ENCODE measurements around the gene KCTD4.

DNA sequence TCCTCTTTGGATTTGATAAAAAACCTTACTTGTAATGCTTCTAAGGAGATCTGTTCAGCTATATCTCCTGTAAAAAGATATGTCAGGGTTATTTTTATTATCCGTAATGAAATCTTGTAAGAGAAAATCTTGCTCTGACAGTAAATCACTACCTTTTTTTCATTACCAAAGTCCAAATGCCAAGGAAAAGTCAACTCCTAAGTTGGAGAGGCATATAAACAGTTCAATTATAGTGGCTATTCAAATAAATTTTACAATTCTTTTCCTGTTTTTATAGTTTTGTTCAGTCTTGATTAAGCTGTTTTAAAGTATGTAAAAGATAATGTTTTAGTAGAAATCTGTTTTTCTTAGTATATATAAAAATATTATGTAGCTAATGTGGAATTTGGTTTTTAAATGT, 9.0 kb downstream of the KCTD4 start:
- no peak for TF ChIP-seq SUZ12 (IDR thresholded peaks at IDR 0.05; ENCODE audit: extremely low read depth, insufficient read depth, insufficient read length)
- TF ChIP-seq YY1 (IDR thresholded peaks at IDR 0.05; ENCODE audit: insufficient read depth, insufficient read length): no peak
- no peak for TF ChIP-seq ZNF274 (IDR thresholded peaks at IDR 0.05; ENCODE audit: low read depth, low read length)
